H1 (cell line): Measurements from ENCODE around the gene DNAJC17.

Experiments
- CTCF ChIP-seq, 3 experiments: IDR thresholded peaks; 1 replicate in 2 of 3; 2 replicates in 1 of 3; pipeline versions ENCODE4 v1.5.1 to v1.6.1; 2011; ENCODE audit warnings: low read length in 3 of 3, mild to moderate bottlenecking in 3 of 3, inconsistent platforms in 2 of 3, low read depth in 1 of 3, moderate library complexity in 1 of 3; ENCODE audit not compliant: insufficient read depth in 1 of 3; ENCODE audit errors: control extremely low read depth in 1 of 3
- RAD21 ChIP-seq, 2 experiments: IDR thresholded peaks in 1 of 2; conservative IDR thresholded peaks in 1 of 2; 2 replicates each; pipeline ENCODE4 v1.6.1; 2011; ENCODE audit warnings: low read depth in 2 of 2, low read length in 2 of 2, improper control_type of control experiment in 1 of 2, inconsistent platforms in 1 of 2, mild to moderate bottlenecking in 1 of 2, moderate library complexity in 1 of 2

GRCh38 chr15:40721701-40722100, 85.6 kb downstream of the DNAJC17 start:
- TF ChIP-seq RAD21 (IDR thresholded peaks at IDR 0.05 in 1 of 2, conservative IDR thresholded peaks at IDR 0.05 in 1 of 2; ENCODE audit: low read depth in 2 of 2, low read length in 2 of 2) (no peak), CTCF (IDR thresholded peaks at IDR 0.05; ENCODE audit: control extremely low read depth in 1 of 3, insufficient read depth in 1 of 3, low read depth in 1 of 3, low read length in 3 of 3) (no peak)
